Measurements from ENCODE around the gene PZP. TPM values are rescaled to one million over a fixed set of nuclear protein-coding genes. Genes with fewer than 3 reads are reported as not detected.

PZP gene
- total and polyA plus RNA-seq, 2 of the 13 experiments (the other 11 are each of a cell fraction or from before 2014, with no cell fraction given), result 0.07 to 0.89 TPM

DNA sequence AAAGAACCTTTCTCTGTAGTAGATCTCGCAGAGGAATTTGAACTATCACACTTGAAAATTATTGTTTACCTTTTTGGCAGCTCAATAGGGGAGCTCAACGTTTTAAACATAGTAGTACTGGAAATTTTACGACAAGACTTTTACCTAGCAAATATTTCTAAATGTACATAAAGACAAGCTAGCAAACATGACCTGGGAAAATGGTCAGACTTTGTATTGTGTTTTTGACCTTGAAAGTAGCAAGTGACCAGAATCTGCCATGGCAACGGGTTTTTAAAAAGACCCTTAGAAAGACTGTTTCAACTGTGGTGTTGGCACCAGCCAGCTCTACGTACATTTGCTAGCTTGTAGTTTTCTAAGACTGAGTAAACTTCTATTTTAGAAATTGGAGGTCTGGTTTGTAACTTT is 72.3 kb downstream of the PZP start (continued):
- TF ChIP-seq MED13 (CRISPR knock-in tag; IDR thresholded peaks at IDR 0.05) (peak; percentile 59; the same call in 1 of the 2 replicates), MED1 (CRISPR knock-in tag; IDR thresholded peaks at IDR 0.05) (peak; percentile 95), POGZ (CRISPR knock-in tag; IDR thresholded peaks at IDR 0.05) (peak; percentile 60), ZKSCAN8 (CRISPR knock-in tag; IDR thresholded peaks at IDR 0.05; ENCODE audit: borderline replicate concordance) (peak; percentile 54; the same call in 1 of the 2 replicates), NR2F1 (CRISPR knock-in tag; IDR thresholded peaks at IDR 0.05) (peak in 1 of 2 experiments; percentile 85; a peak in 3 of 4 replicates), MEIS2 (CRISPR knock-in tag; IDR thresholded peaks at IDR 0.05) (0 out of 2 replicates have a peak, but pooled peaks have one; percentile 56), ZNF256 (CRISPR knock-in tag; conservative IDR thresholded peaks at IDR 0.05) (no peak), ZNF264 (CRISPR knock-in tag; IDR thresholded peaks at IDR 0.05) (peak; percentile 44; the same call in 1 of the 2 replicates), EP300 (IDR thresholded peaks at IDR 0.05; ENCODE audit: low read depth in 2 of 2, low read length in 2 of 2) (peak; percentile 82 to 98; a peak in 3 of 4 replicates), EP300 (CRISPR knock-in tag; IDR thresholded peaks at IDR 0.05; ENCODE audit: borderline replicate concordance) (peak; percentile 79; the same call in 1 of the 2 replicates), ISL2 (CRISPR knock-in tag; IDR thresholded peaks at IDR 0.05) (peak; percentile 93), DPF2 (CRISPR knock-in tag; IDR thresholded peaks at IDR 0.05; ENCODE audit: borderline replicate concordance, low read depth) (peak; percentile 66; the same call in 1 of the 2 replicates), ZNF687 (CRISPR knock-in tag; IDR thresholded peaks at IDR 0.05) (no peak), RELA (CRISPR knock-in tag; IDR thresholded peaks at IDR 0.05) (0 out of 2 replicates have a peak, but pooled peaks have one; percentile 67), HBP1 (CRISPR knock-in tag; IDR thresholded peaks at IDR 0.05; ENCODE audit: low read depth) (peak; percentile 53; the same call in 1 of the 2 replicates), KAT8 (CRISPR knock-in tag; IDR thresholded peaks at IDR 0.05) (peak; percentile 53; the same call in 1 of the 2 replicates), RFX5 (IDR thresholded peaks at IDR 0.05; ENCODE audit: low read depth, low read length) (peak; percentile 54; the same call in 1 of the 2 replicates), PPARG (CRISPR knock-in tag; conservative IDR thresholded peaks at IDR 0.05) (peak; percentile 81), HNF4A (CRISPR knock-in tag; IDR thresholded peaks at IDR 0.05) (peak; percentile 84), IRF2 (CRISPR knock-in tag; IDR thresholded peaks at IDR 0.05) (peak; percentile 72; the same call in 1 of the 2 replicates), HES4 (CRISPR knock-in tag; IDR thresholded peaks at IDR 0.05; ENCODE audit: borderline replicate concordance) (no peak), TBX3 (IDR thresholded peaks at IDR 0.05; ENCODE audit: borderline replicate concordance) (peak; percentile 73; the same call in 1 of the 2 replicates), FOXJ3 (CRISPR knock-in tag; IDR thresholded peaks at IDR 0.05; ENCODE audit: borderline replicate concordance) (peak; percentile 93; the same call in 1 of the 2 replicates), CHD4 (IDR thresholded peaks at IDR 0.05; ENCODE audit: borderline replicate concordance, low read length) (peak; percentile 9; the same call in 1 of the 2 replicates)
- TF ChIP-seq, protein P1, sequence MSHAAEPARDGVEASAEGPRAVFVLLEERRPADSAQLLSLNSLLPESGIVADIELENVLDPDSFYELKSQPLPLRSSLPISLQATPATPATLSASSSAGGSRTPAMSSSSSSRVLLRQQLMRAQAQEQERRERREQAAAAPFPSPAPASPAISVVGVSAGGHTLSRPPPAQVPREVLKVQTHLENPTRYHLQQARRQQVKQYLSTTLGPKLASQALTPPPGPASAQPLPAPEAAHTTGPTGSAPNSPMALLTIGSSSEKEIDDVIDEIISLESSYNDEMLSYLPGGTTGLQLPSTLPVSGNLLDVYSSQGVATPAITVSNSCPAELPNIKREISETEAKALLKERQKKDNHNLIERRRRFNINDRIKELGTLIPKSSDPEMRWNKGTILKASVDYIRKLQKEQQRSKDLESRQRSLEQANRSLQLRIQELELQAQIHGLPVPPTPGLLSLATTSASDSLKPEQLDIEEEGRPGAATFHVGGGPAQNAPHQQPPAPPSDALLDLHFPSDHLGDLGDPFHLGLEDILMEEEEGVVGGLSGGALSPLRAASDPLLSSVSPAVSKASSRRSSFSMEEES (CRISPR knock-in tag; IDR thresholded peaks at IDR 0.05), result peak; percentile 80
